SK-N-MC (cell line): ENCODE results near the gene FXYD5.
"Not testable (repeated sequence)": the region's sequence is repeated elsewhere in the genome, so short reads cannot be mapped to it uniquely, and the experiment has no call there.

ENCODE experiments used
- DNase-seq: peaks from one replicate; pipeline ENCODE4 v3.0.0-alpha.2; 2011; ENCODE audit warnings: low read depth, low spot score
- H3K27ac ChIP-seq: fragments of 200-600 bp; sonication (generic); 2 replicates; pipeline ENCODE4 v1.5.1; 2016; ENCODE audit warnings: mixed run types
- H3K36me3 ChIP-seq: fragments of 200-600 bp; sonication (generic); 2 replicates; pipeline ENCODE4 v1.6.1; 2017; ENCODE audit warnings: antibody characterized with exemption, low read length, mixed read lengths; ENCODE audit not compliant: insufficient read depth
- H3K4me3 ChIP-seq: fragments of 200-600 bp; sonication (generic); 2 replicates; pipeline ENCODE4 v1.5.1; 2016
- H3K9ac ChIP-seq: fragments of 200-600 bp; sonication (generic); 2 replicates; pipeline ENCODE4 v1.8.0; 2017; ENCODE audit warnings: mixed run types, mixed read lengths; ENCODE audit not compliant: insufficient read length
- H3K9me3 ChIP-seq: fragments of 200-600 bp; sonication (generic); 2 replicates; pipeline ENCODE4 v1.6.1; 2017; ENCODE audit warnings: low read depth, mild to moderate bottlenecking, antibody characterized with exemption, low read length, moderate library complexity, mixed read lengths
- EZH2 ChIP-seq: fragments of 200-600 bp; sonication (generic); IDR thresholded peaks from one replicate; pipeline ENCODE4 v1.6.1; 2017; ENCODE audit warnings: antibody characterized with exemption
- FOXP2 ChIP-seq: optimal IDR thresholded peaks from 2 replicates; pipeline ENCODE3; 2011; ENCODE audit warnings: mild to moderate bottlenecking, moderate library complexity; ENCODE audit not compliant: insufficient read depth; ENCODE audit errors: extremely low read length, control extremely low read depth
- POLR2AphosphoS5 ChIP-seq: IDR thresholded peaks from 2 replicates; pipeline ENCODE4 v1.6.1; 2012; ENCODE audit warnings: mild to moderate bottlenecking, low read depth, low read length, borderline replicate concordance

Gene FXYD5

DNA sequence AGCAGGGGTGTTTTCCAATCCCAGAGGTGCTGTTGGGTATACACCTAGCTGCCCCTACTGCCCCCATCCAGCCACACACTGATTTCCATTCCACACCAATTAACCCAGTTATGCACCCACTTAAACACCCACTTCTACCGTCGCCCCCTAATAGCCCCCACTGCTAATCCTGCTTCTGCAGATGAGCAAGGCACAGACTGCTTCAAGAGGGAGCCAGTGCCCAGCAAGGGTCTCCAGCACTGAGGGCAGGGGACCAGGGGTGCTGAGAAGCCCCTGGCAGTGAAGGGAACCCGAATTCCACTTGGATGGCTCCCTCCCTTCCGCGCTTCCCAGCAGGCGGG lies 10.3 kb upstream of the FXYD5 start:
- TF ChIP-seq POLR2AphosphoS5 = no peak
- TF ChIP-seq EZH2 = no peak
- TF ChIP-seq FOXP2 = no peak

DNA sequence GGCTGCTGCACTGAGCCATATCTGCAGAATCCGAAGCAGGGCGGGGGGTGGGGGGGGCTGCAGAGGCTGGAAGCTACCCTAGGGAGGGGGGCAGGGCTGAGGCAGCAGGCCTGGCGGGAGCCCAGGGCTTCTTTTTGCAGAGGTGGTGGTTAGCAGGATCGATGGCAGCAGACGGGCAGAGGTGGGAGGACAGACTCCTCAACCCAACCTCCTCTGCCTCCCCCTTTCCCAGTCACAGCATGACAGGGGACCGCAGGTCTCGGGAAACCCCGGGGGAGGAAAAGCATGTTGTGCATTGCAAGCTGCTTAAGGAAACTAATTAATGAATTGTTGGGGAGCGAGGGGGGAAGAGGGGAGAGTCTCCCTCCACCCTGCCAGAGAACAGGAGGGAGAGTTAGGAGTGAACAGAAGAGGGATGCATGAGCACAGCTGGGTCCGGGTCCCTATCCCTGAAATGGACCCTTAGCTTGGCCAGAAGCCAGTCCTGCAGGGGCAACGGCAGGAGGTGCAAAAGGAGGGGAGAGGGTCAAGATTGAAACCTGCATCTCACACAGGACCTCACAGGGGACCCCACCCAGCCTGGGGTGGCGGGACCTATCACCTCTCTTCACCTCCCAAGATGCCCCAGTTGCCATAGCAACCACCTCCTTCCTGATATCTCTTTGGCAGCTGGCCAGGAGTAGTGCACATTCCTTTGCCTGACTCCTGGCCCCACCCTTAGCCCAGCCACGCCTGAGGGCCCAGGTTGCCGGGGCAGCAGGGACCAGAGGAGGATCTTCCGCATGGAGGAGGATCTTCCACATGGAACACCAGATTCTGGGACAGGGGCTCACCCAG lies 9.7 kb upstream of the FXYD5 start:
- no peaks in the 10 kb centered on the region for H3K9me3 ChIP-seq
- no peaks in the 10 kb centered on the region for H3K36me3 ChIP-seq
- no peak overlapping the region for H3K27ac ChIP-seq
- H3K9ac ChIP-seq = no peak overlapping the region
- no peak for DNase-seq
- H3K4me3 ChIP-seq = no peak overlapping the region
- no peak for TF ChIP-seq FOXP2
- TF ChIP-seq EZH2 = no peak
- no peak for TF ChIP-seq POLR2AphosphoS5

More for the DNA sequence above, 10.3 kb upstream of the FXYD5 start:
- no peaks in the 10 kb centered on the region for H3K36me3 ChIP-seq
- no peak overlapping the region for H3K4me3 ChIP-seq
- DNase-seq = no peak
- H3K27ac ChIP-seq = no peak overlapping the region
- no peaks in the 10 kb centered on the region for H3K9me3 ChIP-seq
- no peak overlapping the region for H3K9ac ChIP-seq

DNA sequence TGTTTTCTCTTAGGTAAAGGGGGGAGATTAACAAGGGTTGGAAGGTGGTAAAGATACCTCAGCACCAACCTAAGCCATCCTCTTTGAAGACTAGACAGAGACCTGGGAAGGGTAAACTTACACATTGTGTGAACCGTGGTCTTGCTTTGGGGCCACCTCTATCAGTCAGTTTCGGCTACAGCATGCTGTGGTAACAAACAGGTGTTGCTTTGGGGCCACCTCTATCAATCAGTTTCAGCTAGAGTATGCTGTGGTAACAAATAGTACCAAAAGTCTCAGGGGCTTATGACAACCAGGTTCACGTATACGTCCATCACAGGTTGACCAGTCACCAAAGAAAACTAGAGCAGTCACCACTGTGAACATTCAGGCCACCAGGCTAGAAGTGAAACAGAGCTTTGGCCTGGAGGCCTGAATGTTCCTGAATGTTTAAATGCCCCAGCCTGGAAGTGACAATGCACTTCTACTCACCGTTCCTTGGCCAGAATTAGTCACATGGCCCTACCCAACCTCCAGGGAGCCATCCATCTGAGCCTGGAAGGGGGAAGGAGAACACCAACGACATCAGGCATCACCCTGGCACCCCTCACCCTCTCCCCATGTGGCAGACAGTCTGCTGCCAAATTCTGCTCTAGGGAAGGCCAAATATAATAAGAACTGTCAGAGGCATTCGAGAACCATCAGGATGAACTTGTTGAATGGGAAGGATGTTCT lies 7.6 kb upstream of the FXYD5 start:
- Histone ChIP-seq H3K36me3 (no peaks in the 10 kb centered on the region), H3K4me3 (no peak overlapping the region), H3K27ac (no peak overlapping the region), H3K9ac (no peak overlapping the region), H3K9me3 (no peaks in the 10 kb centered on the region)
- no peak for DNase-seq
- TF ChIP-seq EZH2 (no peak), POLR2AphosphoS5 (no peak), FOXP2 (no peak)

DNA sequence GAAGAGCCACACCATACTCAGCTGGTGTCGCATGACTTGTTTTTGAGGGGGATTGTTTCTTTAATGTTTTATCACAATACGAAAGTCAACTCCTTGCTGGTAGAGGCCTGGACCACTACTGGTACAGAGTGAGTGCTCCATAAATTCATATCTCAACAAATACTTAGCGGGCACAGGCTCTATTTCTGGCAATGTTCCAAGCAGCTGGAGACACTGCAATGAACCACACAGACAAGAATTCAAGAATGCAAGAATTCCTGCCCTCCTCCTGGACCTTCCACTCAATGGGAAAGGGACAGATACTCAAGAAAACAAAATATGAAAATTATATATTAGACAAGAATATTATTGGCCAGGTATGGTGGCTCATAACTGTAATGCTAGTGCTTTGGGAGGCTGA lies 5.1 kb upstream of the FXYD5 start:
- no peak overlapping the region for H3K27ac ChIP-seq
- no peaks in the 10 kb centered on the region for H3K9me3 ChIP-seq
- no peak overlapping the region for H3K4me3 ChIP-seq
- H3K9ac ChIP-seq = no peak overlapping the region
- H3K36me3 ChIP-seq = no peaks in the 10 kb centered on the region
- TF ChIP-seq EZH2 = no peak
- no peak for TF ChIP-seq POLR2AphosphoS5
- TF ChIP-seq FOXP2 = no peak
- DNase-seq = no peak

DNA sequence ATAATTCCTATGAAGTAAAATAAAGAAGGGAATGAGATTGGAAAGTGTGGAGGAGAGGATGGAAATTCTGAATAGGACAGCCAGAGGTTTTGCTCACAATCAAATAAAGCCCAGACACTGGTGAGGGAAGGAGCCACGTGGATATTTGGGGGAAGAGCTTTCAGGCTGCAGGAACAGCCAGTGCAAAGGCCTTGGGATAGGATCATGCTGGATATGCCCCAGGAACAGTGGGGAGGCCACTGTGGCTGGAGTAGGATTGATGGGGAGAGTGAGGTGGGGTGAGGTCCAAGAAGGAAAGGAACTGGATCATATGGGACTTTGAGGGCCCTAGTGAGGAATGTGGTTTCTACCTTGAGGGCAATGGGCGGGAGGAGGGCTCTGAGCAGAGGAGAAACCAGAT lies 4.1 kb upstream of the FXYD5 start:
- H3K36me3 ChIP-seq = no peaks in the 10 kb centered on the region
- no peaks in the 10 kb centered on the region for H3K9me3 ChIP-seq
- H3K9ac ChIP-seq = no peak overlapping the region
- TF ChIP-seq EZH2 (no peak), FOXP2 (no peak), POLR2AphosphoS5 (no peak)
- no peak overlapping the region for H3K27ac ChIP-seq
- DNase-seq = no peak
- no peak overlapping the region for H3K4me3 ChIP-seq

DNA sequence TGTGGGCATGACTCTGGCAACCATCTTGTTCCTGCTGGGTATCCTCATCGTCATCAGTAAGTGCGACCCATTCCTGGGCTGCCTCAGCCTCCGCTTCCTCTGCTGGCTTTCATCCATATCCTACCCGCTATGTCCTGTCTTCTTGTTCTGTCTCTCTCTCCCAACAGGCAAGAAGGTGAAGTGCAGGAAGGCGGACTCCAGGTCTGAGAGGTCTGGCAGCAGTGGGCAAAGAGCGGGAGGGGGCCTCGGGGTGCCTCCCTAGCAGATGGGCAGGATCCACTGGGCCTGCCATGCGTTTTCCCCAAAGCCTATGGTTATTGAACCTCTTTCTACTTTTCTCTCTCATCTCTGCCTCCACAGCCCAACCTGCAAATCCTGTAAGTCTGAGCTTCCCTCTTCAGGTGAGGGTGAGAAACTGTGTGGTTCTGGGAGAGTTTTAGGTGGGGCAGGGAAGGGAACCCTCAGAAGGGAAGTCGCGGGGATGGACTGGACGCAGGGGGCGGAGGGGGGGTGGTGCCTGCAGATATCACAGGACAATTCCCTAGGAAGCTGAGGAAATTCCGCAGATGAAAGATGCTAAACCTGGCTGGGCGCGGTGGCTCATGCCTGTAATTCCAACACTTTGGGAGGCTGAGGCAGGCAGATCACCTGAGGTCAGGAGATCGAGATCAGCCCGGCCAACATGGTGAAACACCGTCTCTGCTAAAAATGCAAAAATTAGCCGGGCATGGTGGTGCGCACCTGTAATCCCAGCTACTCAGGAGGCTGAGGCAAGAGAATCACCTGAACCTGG lies 3.1 kb upstream of the FXYD5 start:
- Histone ChIP-seq H3K9me3 (no peaks in the 10 kb centered on the region), H3K4me3 (no peak overlapping the region), H3K36me3 (no peaks in the 10 kb centered on the region), H3K9ac (no peak overlapping the region), H3K27ac (no peak overlapping the region)
- TF ChIP-seq FOXP2 (no peak), EZH2 (no peak), POLR2AphosphoS5 (no peak)
- no peak for DNase-seq

DNA sequence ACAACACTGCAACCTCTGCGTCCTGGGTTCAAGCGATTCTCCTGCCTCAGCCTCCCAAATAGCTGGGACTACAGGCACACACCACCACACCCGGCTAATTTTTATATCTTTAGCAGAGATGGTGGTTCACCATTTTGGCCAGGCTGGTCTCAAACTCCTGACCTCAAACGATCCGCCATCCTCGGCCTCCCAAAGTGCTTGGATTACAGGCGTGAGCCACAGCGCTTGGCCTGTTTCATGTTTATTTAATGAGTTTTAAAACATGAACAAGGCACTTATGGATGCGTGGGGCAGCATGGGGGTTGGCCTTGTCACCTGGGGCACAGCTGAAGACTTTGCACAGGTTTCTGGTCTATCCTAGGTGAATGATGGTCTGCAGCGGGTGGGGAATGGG lies 1.4 kb upstream of the FXYD5 start:
- H3K27ac ChIP-seq, H3K36me3 ChIP-seq, DNase-seq, H3K9ac ChIP-seq, H3K4me3 ChIP-seq, H3K9me3 ChIP-seq: not testable (repeated sequence)
